Activated naive CD8-positive, alpha-beta T cell treated with anti-CD3 and anti-CD28 coated beads for 36 hours (primary cell): ENCODE results near the gene TAF10. TPM values are rescaled to one million over a fixed set of nuclear protein-coding genes. Genes with fewer than 3 reads are reported as not detected.
A peak's percentile ranks its signal among the peaks of the same experiment; 100 is the strongest.

Experiments
- DNase-seq: peaks from one replicate; pipeline ENCODE4 v3.0.0; 2021
- H3K27ac Mint-ChIP-seq: one replicate; pipeline ENCODE4 v1.8.0; 2022; ENCODE audit warnings: mild to moderate bottlenecking, moderate library complexity, mixed read lengths
- H3K27me3 Mint-ChIP-seq: one replicate; pipeline ENCODE4 v1.8.0; 2022; ENCODE audit warnings: mild to moderate bottlenecking, mixed read lengths
- H3K36me3 Mint-ChIP-seq: one replicate; pipeline ENCODE4 v1.8.0; 2021; ENCODE audit warnings: mild to moderate bottlenecking, mixed read lengths
- H3K4me1 Mint-ChIP-seq: one replicate; pipeline ENCODE4 v1.8.0; 2021; ENCODE audit warnings: mixed read lengths
- H3K4me3 Mint-ChIP-seq: one replicate; pipeline ENCODE4 v1.8.0; 2022; ENCODE audit warnings: mild to moderate bottlenecking, moderate library complexity, mixed read lengths
- H3K9me3 Mint-ChIP-seq: one replicate; pipeline ENCODE4 v1.8.0; 2022; ENCODE audit warnings: mixed read lengths
- total RNA-seq, 2 experiments: library from RNA; stranded (reverse); gene quantifications; one replicate each; pipeline ENCODE4 v1.2.3, GENCODE V29; 2021

TAF10 gene
- total RNA-seq, 2 experiments from 2014 or later, result 156 to 160 TPM

- H3K4me1 Mint-ChIP-seq, result no peaks in the 10 kb centered on the region
Measured at GRCh38 chr11:6648501-6648900, 36.5 kb upstream of the TAF10 start.

GRCh38 chr11:6647836-6648235, 35.8 kb upstream of the TAF10 start:
- H3K9me3 Mint-ChIP-seq, result no peaks in the 10 kb centered on the region
- no peak overlapping the region for H3K4me3 Mint-ChIP-seq
- no peaks in the 10 kb centered on the region for H3K36me3 Mint-ChIP-seq
- H3K4me1 Mint-ChIP-seq, result no peaks in the 10 kb centered on the region
- no peaks in the 10 kb centered on the region for H3K27me3 Mint-ChIP-seq
- DNase-seq, result no peak
- no peak overlapping the region for H3K27ac Mint-ChIP-seq

More at GRCh38 chr11:6648501-6648900, 36.5 kb upstream of the TAF10 start:
- Mint-ChIP-seq H3K27me3 (no peaks in the 10 kb centered on the region), H3K4me3 (no peak overlapping the region), H3K36me3 (no peaks in the 10 kb centered on the region), H3K9me3 (no peaks in the 10 kb centered on the region), H3K27ac (no peak overlapping the region)
- DNase-seq, result no peak

GRCh38 chr11:6646918-6647679, 35.1 kb upstream of the TAF10 start:
- Mint-ChIP-seq H3K27me3 (no peaks in the 10 kb centered on the region), H3K9me3 (no peaks in the 10 kb centered on the region), H3K27ac (no peak overlapping the region), H3K4me1 (no peaks in the 10 kb centered on the region), H3K4me3 (no peak overlapping the region), H3K36me3 (no peaks in the 10 kb centered on the region)
- DNase-seq, result peak; percentile 29

- no peaks in the 10 kb centered on the region for H3K4me1 Mint-ChIP-seq
- no peaks in the 10 kb centered on the region for H3K9me3 Mint-ChIP-seq
- no peak for DNase-seq
- H3K36me3 Mint-ChIP-seq, result no peaks in the 10 kb centered on the region
- H3K27ac Mint-ChIP-seq, result no peak overlapping the region
- no peaks in the 10 kb centered on the region for H3K27me3 Mint-ChIP-seq
- H3K4me3 Mint-ChIP-seq, result no peak overlapping the region
Measured at GRCh38 chr11:6646576-6646917, 34.5 kb upstream of the TAF10 start.

GRCh38 chr11:6646071-6646470, 34.1 kb upstream of the TAF10 start:
- no peak for DNase-seq
- Mint-ChIP-seq H3K4me3 (no peak overlapping the region), H3K36me3 (no peaks in the 10 kb centered on the region), H3K27me3 (no peaks in the 10 kb centered on the region), H3K27ac (no peak overlapping the region), H3K9me3 (no peaks in the 10 kb centered on the region), H3K4me1 (no peaks in the 10 kb centered on the region)

GRCh38 chr11:6642957-6643356, 30.9 kb upstream of the TAF10 start:
- DNase-seq, result no peak
- H3K36me3 Mint-ChIP-seq, result no peaks in the 10 kb centered on the region

GRCh38 chr11:6640985-6641701, 29.1 kb upstream of the TAF10 start:
- H3K9me3 Mint-ChIP-seq, result no peaks in the 10 kb centered on the region
- no peak overlapping the region for H3K4me3 Mint-ChIP-seq
- H3K4me1 Mint-ChIP-seq, result no peaks in the 10 kb centered on the region
- H3K27me3 Mint-ChIP-seq, result no peaks in the 10 kb centered on the region
- H3K36me3 Mint-ChIP-seq, result no peaks in the 10 kb centered on the region
- H3K27ac Mint-ChIP-seq, result no peak overlapping the region
- DNase-seq, result no peak

More at GRCh38 chr11:6642957-6643356, 30.9 kb upstream of the TAF10 start:
- no peaks in the 10 kb centered on the region for H3K4me1 Mint-ChIP-seq
- no peak overlapping the region for H3K4me3 Mint-ChIP-seq
- H3K27ac Mint-ChIP-seq, result no peak overlapping the region
- H3K9me3 Mint-ChIP-seq, result no peaks in the 10 kb centered on the region
- H3K27me3 Mint-ChIP-seq, result no peaks in the 10 kb centered on the region

- no peaks in the 10 kb centered on the region for H3K4me1 Mint-ChIP-seq
Measured at GRCh38 chr11:6640036-6640984, 28.3 kb upstream of the TAF10 start.

GRCh38 chr11:6638429-6638828, 26.4 kb upstream of the TAF10 start:
- H3K9me3 Mint-ChIP-seq, result no peaks in the 10 kb centered on the region

More at GRCh38 chr11:6640036-6640984, 28.3 kb upstream of the TAF10 start:
- H3K9me3 Mint-ChIP-seq, result no peaks in the 10 kb centered on the region
- H3K36me3 Mint-ChIP-seq, result no peaks in the 10 kb centered on the region
- no peak overlapping the region for H3K27ac Mint-ChIP-seq
- DNase-seq, result no peak
- H3K4me3 Mint-ChIP-seq, result no peak overlapping the region
- no peaks in the 10 kb centered on the region for H3K27me3 Mint-ChIP-seq

GRCh38 chr11:6637871-6638270, 25.9 kb upstream of the TAF10 start:
- DNase-seq, result no peak
- Mint-ChIP-seq H3K36me3 (no peaks in the 10 kb centered on the region), H3K9me3 (no peaks in the 10 kb centered on the region), H3K27ac (no peak overlapping the region), H3K4me3 (no peak overlapping the region), H3K4me1 (peaks cover under 1% of the 10 kb centered on the region), H3K27me3 (no peaks in the 10 kb centered on the region)

More at GRCh38 chr11:6638429-6638828, 26.4 kb upstream of the TAF10 start:
- H3K4me1 Mint-ChIP-seq, result no peaks in the 10 kb centered on the region
- DNase-seq, result no peak
- no peaks in the 10 kb centered on the region for H3K27me3 Mint-ChIP-seq
- no peak overlapping the region for H3K27ac Mint-ChIP-seq
- H3K4me3 Mint-ChIP-seq, result no peak overlapping the region
- H3K36me3 Mint-ChIP-seq, result no peaks in the 10 kb centered on the region

- H3K9me3 Mint-ChIP-seq, result no peaks in the 10 kb centered on the region
- peaks cover 8% of the 10 kb centered on the region for H3K4me1 Mint-ChIP-seq
- no peak overlapping the region for H3K4me3 Mint-ChIP-seq
- no peak for DNase-seq
- H3K36me3 Mint-ChIP-seq, result no peaks in the 10 kb centered on the region
- no peaks in the 10 kb centered on the region for H3K27me3 Mint-ChIP-seq
- no peak overlapping the region for H3K27ac Mint-ChIP-seq
Measured at GRCh38 chr11:6636480-6636879, 24.5 kb upstream of the TAF10 start.

- Mint-ChIP-seq H3K4me3 (no peak overlapping the region), H3K4me1 (peaks cover 8% of the 10 kb centered on the region), H3K27ac (no peak overlapping the region), H3K27me3 (no peaks in the 10 kb centered on the region), H3K36me3 (no peaks in the 10 kb centered on the region), H3K9me3 (no peaks in the 10 kb centered on the region)
- DNase-seq, result no peak
Measured at GRCh38 chr11:6635082-6635932, 23.3 kb upstream of the TAF10 start.

- no peak for DNase-seq
- no peaks in the 10 kb centered on the region for H3K27me3 Mint-ChIP-seq
- H3K27ac Mint-ChIP-seq, result no peak overlapping the region
- H3K4me1 Mint-ChIP-seq, result peaks cover 8% of the 10 kb centered on the region
- H3K4me3 Mint-ChIP-seq, result no peak overlapping the region
- no peaks in the 10 kb centered on the region for H3K36me3 Mint-ChIP-seq
- no peaks in the 10 kb centered on the region for H3K9me3 Mint-ChIP-seq
Measured at GRCh38 chr11:6634534-6634933, 22.5 kb upstream of the TAF10 start.
